Body of pancreas (tissue), 4 donors: ENCODE results near the gene GOLT1A.

Experiments used
- CTCF ChIP-seq, 7 experiments: fragments of 450-650 bp in 4 of 7; fragments of 200-600 bp in 3 of 7; sonication (generic) in 3 of 7; IDR thresholded peaks; one replicate each; pipeline ENCODE4 v1.5.1; 2016 to 2019; ENCODE audit warnings: antibody characterized with exemption in 7 of 7
- POLR2A ChIP-seq, 3 donors: fragments of 450-650 bp; IDR thresholded peaks; one replicate each; pipeline ENCODE4 v1.6.1; 2016; ENCODE audit warnings: antibody characterized with exemption in 3 of 3, mild to moderate bottlenecking in 2 of 3

DNA sequence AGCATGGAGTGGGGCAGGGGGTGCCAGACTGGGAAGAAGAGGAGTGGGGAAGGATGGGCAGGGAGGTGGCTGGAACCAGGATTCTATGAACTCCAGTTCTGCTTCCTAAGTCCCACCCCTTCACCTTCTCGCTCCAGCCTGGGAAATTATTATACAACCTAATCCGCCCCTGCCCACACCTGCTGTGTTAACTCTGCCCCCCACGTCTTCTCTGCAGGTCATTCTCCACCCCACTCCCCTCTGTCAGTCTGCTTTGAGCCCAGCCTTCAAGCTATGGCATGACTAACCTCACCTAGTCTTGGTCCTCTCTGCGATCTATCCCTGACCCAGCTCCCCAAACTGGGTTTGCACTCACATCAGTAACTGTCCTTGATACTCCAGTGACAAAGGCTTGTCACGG is 46.0 kb upstream of the GOLT1A start:
- TF ChIP-seq CTCF (IDR thresholded peaks at IDR 0.05) (no peak), POLR2A (IDR thresholded peaks at IDR 0.05) (no peak)
